ENCODE measurements around the gene EGLN2. TPM values are rescaled to one million over a fixed set of nuclear protein-coding genes. Genes with fewer than 3 reads are reported as not detected.

Gene EGLN2
- total RNA-seq, 2 donors from 2014 or later = 41.7 to 61.3 TPM

- Histone ChIP-seq H3K36me3 (peaks cover 29% of the 10 kb centered on the region), H3K27ac (peak overlapping the region; percentile 86 to 96), H3K9me3 (no peaks in the 10 kb centered on the region), H3K4me3 (peak overlapping the region; percentile 0 to 25), H3K4me1 (peaks cover 3 to 86% of the 10 kb centered on the region in 2 donors), H3K27me3 (no peaks in the 10 kb centered on the region)
- TF ChIP-seq CTCF (IDR thresholded peaks at IDR 0.05) = no peak
- DNase-seq (ENCODE audit: low spot score) = peak; percentile 81
Observed at GRCh38 chr19:40802300-40803169, 3.5 kb downstream of the EGLN2 start.

- Histone ChIP-seq H3K4me3 (peak overlapping the region; percentile 0 to 25), H3K36me3 (peaks cover 37% of the 10 kb centered on the region), H3K9me3 (no peaks in the 10 kb centered on the region), H3K27me3 (no peaks in the 10 kb centered on the region), H3K4me1 (peaks cover 3 to 86% of the 10 kb centered on the region in 2 donors), H3K27ac (peak overlapping the region; percentile 86 to 96)
- TF ChIP-seq CTCF (IDR thresholded peaks at IDR 0.05) = no peak
- DNase-seq (ENCODE audit: low spot score) = no peak
Observed at GRCh38 chr19:40803170-40803856, 4.3 kb downstream of the EGLN2 start.

- no peaks in the 10 kb centered on the region for H3K27me3 ChIP-seq
- H3K27ac ChIP-seq = peak overlapping the region; percentile 86 to 96
- H3K9me3 ChIP-seq = no peaks in the 10 kb centered on the region
- H3K36me3 ChIP-seq = peaks cover 45% of the 10 kb centered on the region
- peaks cover 3 to 93% of the 10 kb centered on the region in 2 donors for H3K4me1 ChIP-seq
- H3K4me3 ChIP-seq = peak overlapping the region in 1 of 2 donors; percentile 25
- no peak for DNase-seq (ENCODE audit: low spot score)
- no peak for TF ChIP-seq CTCF (IDR thresholded peaks at IDR 0.05)
Observed at GRCh38 chr19:40803857-40804782, 5.1 kb downstream of the EGLN2 start.

- peak in 1 of 2 donors; percentile 16 for TF ChIP-seq CTCF (IDR thresholded peaks at IDR 0.05)
- peak overlapping the region; percentile 86 to 96 for H3K27ac ChIP-seq
- H3K4me1 ChIP-seq = peaks cover 3 to 99% of the 10 kb centered on the region in 2 donors
- DNase-seq (ENCODE audit: low spot score) = no peak
- H3K36me3 ChIP-seq = peaks cover 52% of the 10 kb centered on the region
- H3K4me3 ChIP-seq = no peak overlapping the region
- H3K27me3 ChIP-seq = no peaks in the 10 kb centered on the region
- H3K9me3 ChIP-seq = no peaks in the 10 kb centered on the region
Observed at GRCh38 chr19:40804783-40805242, 5.8 kb downstream of the EGLN2 start.

GRCh38 chr19:40805258-40805868 lies 6.4 kb downstream of the EGLN2 start:
- peak overlapping the region; percentile 86 to 96 for H3K27ac ChIP-seq
- no peak for DNase-seq (ENCODE audit: low spot score)
- no peaks in the 10 kb centered on the region for H3K9me3 ChIP-seq
- peaks cover 50% of the 10 kb centered on the region for H3K36me3 ChIP-seq
- H3K27me3 ChIP-seq = no peaks in the 10 kb centered on the region
- no peak for TF ChIP-seq CTCF (IDR thresholded peaks at IDR 0.05)
- no peak overlapping the region for H3K4me3 ChIP-seq
- peaks cover 3 to 99% of the 10 kb centered on the region in 2 donors for H3K4me1 ChIP-seq

Measured in right atrium auricular region (tissue), 2 donors.